CD4-positive, alpha-beta T cell treated with Interleukin-17A for 4 hours (primary cell): ENCODE data around the gene ACTR6.
"Not testable (repeated sequence)": the region's sequence is repeated elsewhere in the genome, so short reads cannot be mapped to it uniquely, and the experiment has no call there.

Experiments
- DNase-seq: peaks from one replicate; pipeline ENCODE4 v3.0.0-alpha.2; 2020; ENCODE audit warnings: mixed read lengths

ACTR6 gene

GRCh38 chr12:100222173-100222572 is 21.6 kb downstream of the ACTR6 start:
- DNase-seq, result not testable (repeated sequence)

- no peak for DNase-seq
Observed at GRCh38 chr12:100225491-100225890, 24.9 kb downstream of the ACTR6 start.

GRCh38 chr12:100229036-100229635 is 28.5 kb downstream of the ACTR6 start:
- no peak for DNase-seq

GRCh38 chr12:100229876-100230275 is 29.3 kb downstream of the ACTR6 start:
- DNase-seq, result no peak

- not testable (repeated sequence) for DNase-seq
Observed at GRCh38 chr12:100231873-100232272, 31.3 kb downstream of the ACTR6 start.

- DNase-seq, result no peak
Observed at GRCh38 chr12:100234166-100234565, 33.6 kb downstream of the ACTR6 start.

GRCh38 chr12:100234591-100235304 is 34.1 kb downstream of the ACTR6 start:
- no peak for DNase-seq

GRCh38 chr12:100238801-100239200 is 38.2 kb downstream of the ACTR6 start:
- DNase-seq, result no peak

- DNase-seq, result no peak
Observed at GRCh38 chr12:100239589-100239988, 39.0 kb downstream of the ACTR6 start.

GRCh38 chr12:100243137-100243536 is 42.5 kb downstream of the ACTR6 start:
- no peak for DNase-seq

GRCh38 chr12:100247765-100248164 is 47.1 kb downstream of the ACTR6 start:
- DNase-seq, result no peak

GRCh38 chr12:100248886-100249285 is 48.3 kb downstream of the ACTR6 start:
- DNase-seq, result no peak

GRCh38 chr12:100249941-100250340 is 49.3 kb downstream of the ACTR6 start:
- no peak for DNase-seq

GRCh38 chr12:100251917-100252316 is 51.3 kb downstream of the ACTR6 start:
- DNase-seq, result no peak

GRCh38 chr12:100253437-100253836 is 52.8 kb downstream of the ACTR6 start:
- no peak for DNase-seq

- no peak for DNase-seq
Observed at GRCh38 chr12:100254876-100255275, 54.3 kb downstream of the ACTR6 start.

- no peak for DNase-seq
Observed at GRCh38 chr12:100258127-100258526, 57.5 kb downstream of the ACTR6 start.

GRCh38 chr12:100263131-100263530 is 62.5 kb downstream of the ACTR6 start:
- DNase-seq, result no peak

GRCh38 chr12:100265107-100265506 is 64.5 kb downstream of the ACTR6 start:
- DNase-seq, result not testable (repeated sequence)

GRCh38 chr12:100265732-100266584 is 65.3 kb downstream of the ACTR6 start:
- DNase-seq, result peak; percentile 5

GRCh38 chr12:100266585-100266834 is 65.9 kb downstream of the ACTR6 start:
- peak; percentile 97 for DNase-seq

- DNase-seq, result peak; percentile 93
Observed at GRCh38 chr12:100266835-100267602, 66.4 kb downstream of the ACTR6 start, which contains the start of the genes DEPDC4 and SCYL2. Gene DEPDC4 (minus strand): TSS chr12:100267079. CDS start chr12:100267076, 3 bp downstream. Gene SCYL2 (plus strand): TSS chr12:100267177. CDS start chr12:100282971, 15,794 bp downstream.
